AG04450 (cell line): ENCODE data around the gene SYT13. TPM values are rescaled to one million over a fixed set of nuclear protein-coding genes. Genes with fewer than 3 reads are reported as not detected.

ENCODE experiments used
- CTCF ChIA-PET: fragments of 300-600, 350-600 bp; formaldehyde crosslinking; extraction: SDS; loops from one replicate; lab custom pipeline; 2022; ENCODE audit warnings: antibody characterized with exemption, inconsistent platforms; lab: Charles Lee
- POLR2A ChIA-PET: fragments of 350-600 bp; formaldehyde crosslinking; extraction: SDS; loops from one replicate; lab custom pipeline; 2021; ENCODE audit warnings: antibody characterized with exemption, inconsistent platforms; lab: Yijun Ruan, JAX
- DNase-seq: peaks from one replicate; pipeline ENCODE4 v3.0.0-alpha.2; 2011; ENCODE audit warnings: low read depth, low spot score
- H3K27ac ChIP-seq: one replicate; pipeline ENCODE4 v1.5.1; 2012; ENCODE audit warnings: low read depth, low read length, control low read depth
- H3K27me3 ChIP-seq: one replicate; pipeline ENCODE4 v1.6.0; 2012; ENCODE audit warnings: low read length; ENCODE audit not compliant: control insufficient read depth, insufficient read depth
- H3K4me3 ChIP-seq: 2 replicates; pipeline ENCODE4 v1.5.1; 2011; ENCODE audit warnings: mild to moderate bottlenecking, low read depth, low read length, control low read depth
- H3K9me3 ChIP-seq: 2 replicates; pipeline ENCODE4 v1.5.1; 2012; ENCODE audit warnings: low read length; ENCODE audit not compliant: control insufficient read depth, insufficient read depth
- CTCF ChIP-seq: IDR thresholded peaks from 2 replicates; pipeline ENCODE4 v1.5.1; 2011; ENCODE audit warnings: low read depth, low read length, control low read depth, inconsistent platforms
- polyA plus RNA-seq: library from polyadenylated mRNA; depleted of rRNA; stranded (reverse); fragments of >200 nt; gene quantifications from 2 replicates; pipeline ENCODE4 v1.2.3, GENCODE V29; 2011

SYT13 gene
- polyA plus RNA-seq, 1 experiment: not detected

DNA sequence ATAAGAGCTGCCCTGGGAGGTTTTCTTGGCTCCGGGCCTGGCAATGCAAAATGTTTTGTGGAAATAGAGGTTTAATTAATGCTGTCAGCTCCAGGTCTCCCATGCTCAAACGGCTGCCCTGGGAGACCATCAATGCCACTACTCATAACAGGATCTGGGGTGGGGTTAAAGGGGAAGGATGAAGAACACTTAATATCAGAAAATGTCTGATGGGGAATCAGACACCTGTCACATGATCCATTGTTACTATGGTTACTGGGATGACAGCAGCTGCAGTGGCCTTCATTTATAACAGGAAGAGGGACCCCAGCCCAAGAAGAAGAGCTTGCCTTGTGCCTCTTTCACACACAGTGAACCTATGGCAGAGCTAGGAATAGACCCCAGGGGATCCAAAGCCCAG lies 2.2 kb upstream of the SYT13 start:
- POLR2A ChIA-PET: no interaction called here
- peaks cover 52% of the 10 kb centered on the region for H3K27me3 ChIP-seq

GRCh38 chr11:45287316-45287903 lies 1.3 kb upstream of the SYT13 start:
- Histone ChIP-seq H3K4me3 (no peak overlapping the region), H3K9me3 (peaks cover 5% of the 10 kb centered on the region; the same call in 1 of the 2 replicates), H3K27ac (no peak overlapping the region), H3K27me3 (peaks cover 54% of the 10 kb centered on the region)
- DNase-seq: no peak
- ChIA-PET POLR2A (interaction anchor here (0.6 kb wide), 1 partner anchor 329 kb away, joined by 4 read pairs; no protein-coding TSS in a partner anchor), CTCF (interaction anchor here (1.4 to 9.7 kb wide), 2 partner anchors 178 to 351 kb away, joined by 5 to 113 read pairs; no protein-coding TSS in a partner anchor)
- TF ChIP-seq CTCF: no peak

More for the DNA sequence above, 2.2 kb upstream of the SYT13 start:
- CTCF ChIA-PET: interaction anchor here (9.7 kb wide), 1 partner anchor 178 kb away, joined by 113 read pairs; no protein-coding TSS in a partner anchor
- Histone ChIP-seq H3K9me3 (peaks cover 5% of the 10 kb centered on the region; the same call in 1 of the 2 replicates), H3K27ac (no peak overlapping the region), H3K4me3 (no peak overlapping the region)
- DNase-seq: no peak
- no peak for TF ChIP-seq CTCF

- Histone ChIP-seq H3K4me3 (no peak overlapping the region), H3K27me3 (peaks cover 52% of the 10 kb centered on the region), H3K27ac (no peak overlapping the region), H3K9me3 (peaks cover 5% of the 10 kb centered on the region; the same call in 1 of the 2 replicates)
- ChIA-PET POLR2A (no interaction called here), CTCF (interaction anchor here (9.7 kb wide), 1 partner anchor 175 kb away, joined by 113 read pairs; no protein-coding TSS in a partner anchor)
- no peak for DNase-seq
- TF ChIP-seq CTCF: no peak
Measured at GRCh38 chr11:45285250-45285828, 802 bp downstream of the SYT13 start.

GRCh38 chr11:45282081-45282480 lies 4.1 kb downstream of the SYT13 start:
- Histone ChIP-seq H3K27ac (no peak overlapping the region), H3K4me3 (no peak overlapping the region), H3K9me3 (peaks cover under 1% of the 10 kb centered on the region; the same call in 1 of the 2 replicates), H3K27me3 (peaks cover 49% of the 10 kb centered on the region)
- TF ChIP-seq CTCF: no peak
- no peak for DNase-seq
- ChIA-PET CTCF (no interaction called here), POLR2A (no interaction called here)

- ChIA-PET POLR2A (no interaction called here), CTCF (interaction anchor here (1.2 kb wide), 1 partner anchor 170 kb away, joined by 3 read pairs; no protein-coding TSS in a partner anchor)
- TF ChIP-seq CTCF: no peak
- Histone ChIP-seq H3K4me3 (no peak overlapping the region), H3K27ac (no peak overlapping the region), H3K9me3 (no peaks in the 10 kb centered on the region), H3K27me3 (peaks cover 32% of the 10 kb centered on the region)
- no peak for DNase-seq
Measured at GRCh38 chr11:45280449-45280848, 5.7 kb downstream of the SYT13 start.
